HG02970 (cell line): Measurements from ENCODE around the gene EMB.
"Not testable (repeated sequence)": the region's sequence is repeated elsewhere in the genome, so short reads cannot be mapped to it uniquely, and the experiment has no call there.

Experiments used
- ATAC-seq: cut with Tn5 transposase; IDR thresholded peaks from one replicate; pipeline ENCODE4 v1.9.1; 2021; ENCODE audit warnings: mild to moderate bottlenecking, moderate library complexity, moderate number of reproducible peaks; ENCODE audit not compliant: unreplicated experiment, low FRiP score

Gene EMB

GRCh38 chr5:50423100-50423799, 17.8 kb downstream of the EMB start:
- not testable (repeated sequence) for ATAC-seq

- not testable (repeated sequence) for ATAC-seq
Observed at GRCh38 chr5:50421184-50421950, 19.7 kb downstream of the EMB start.

GRCh38 chr5:50420343-50420935, 20.6 kb downstream of the EMB start:
- no peak for ATAC-seq

GRCh38 chr5:50419656-50420055, 21.4 kb downstream of the EMB start:
- ATAC-seq: not testable (repeated sequence)

GRCh38 chr5:50416637-50417036, 24.5 kb downstream of the EMB start:
- not testable (repeated sequence) for ATAC-seq

DNA sequence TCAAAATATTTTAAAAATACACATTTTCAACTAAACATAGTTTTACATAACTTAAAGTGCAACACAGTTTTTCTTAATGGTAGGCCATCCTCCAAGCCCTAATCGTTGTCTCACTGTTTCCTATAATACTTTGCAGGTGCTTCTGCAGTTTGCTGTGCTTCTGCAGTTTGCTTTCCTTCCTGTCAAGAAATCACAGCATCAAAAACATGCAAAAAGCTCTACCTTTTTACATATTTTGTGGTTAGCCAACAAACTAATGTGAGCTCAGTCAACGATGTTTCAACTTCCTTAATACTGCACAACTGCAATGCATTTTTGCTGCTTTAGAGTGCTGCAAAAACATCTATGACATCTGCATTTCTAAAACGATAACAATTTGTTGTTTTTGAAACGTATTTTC, 25.2 kb downstream of the EMB start:
- peak; percentile 79 for ATAC-seq

GRCh38 chr5:50410932-50411331, 30.2 kb downstream of the EMB start:
- not testable (repeated sequence) for ATAC-seq

DNA sequence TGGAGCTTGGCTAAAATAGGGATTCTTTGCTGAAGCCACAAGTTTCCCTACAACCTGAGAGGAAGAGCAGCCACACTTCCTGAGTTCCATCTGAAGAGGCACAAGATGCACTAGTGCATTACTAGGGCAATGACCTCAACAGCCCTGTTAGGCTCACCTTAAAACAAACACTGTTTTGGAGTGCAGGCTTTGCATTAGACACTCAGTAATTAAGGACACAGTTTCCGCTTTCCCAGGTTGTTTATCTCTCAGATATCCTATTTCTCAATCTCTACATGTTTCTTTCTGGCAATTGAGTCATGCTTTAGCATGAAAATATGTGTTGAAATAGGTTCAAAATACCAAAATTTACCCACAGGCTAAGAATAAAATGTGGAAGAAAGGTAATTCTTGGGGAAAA, 34.2 kb downstream of the EMB start:
- no peak for ATAC-seq

DNA sequence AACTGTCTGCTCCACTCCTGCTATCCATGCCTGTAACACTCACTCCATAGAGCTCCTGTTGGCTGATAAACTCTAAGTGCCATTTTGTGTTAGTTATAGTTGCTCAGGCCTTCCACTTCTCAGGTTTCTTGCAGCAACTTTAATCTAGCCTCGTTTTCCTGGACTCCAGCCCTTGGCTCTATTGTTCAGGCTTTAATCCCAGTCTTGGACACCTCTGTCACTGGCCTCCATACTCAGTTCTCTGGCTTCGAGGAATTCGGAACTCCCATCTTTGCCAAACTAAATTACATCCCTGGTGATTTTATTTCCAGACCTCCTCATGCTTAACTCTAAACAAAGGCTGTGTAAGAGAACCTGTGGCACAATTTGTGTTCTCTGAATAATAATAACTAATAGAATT, 39.8 kb downstream of the EMB start:
- no peak for ATAC-seq

GRCh38 chr5:50393925-50394609, 47.0 kb downstream of the EMB start:
- ATAC-seq: not testable (repeated sequence)

- ATAC-seq: not testable (repeated sequence)
Observed at GRCh38 chr5:50392289-50392688, 48.8 kb downstream of the EMB start.

DNA sequence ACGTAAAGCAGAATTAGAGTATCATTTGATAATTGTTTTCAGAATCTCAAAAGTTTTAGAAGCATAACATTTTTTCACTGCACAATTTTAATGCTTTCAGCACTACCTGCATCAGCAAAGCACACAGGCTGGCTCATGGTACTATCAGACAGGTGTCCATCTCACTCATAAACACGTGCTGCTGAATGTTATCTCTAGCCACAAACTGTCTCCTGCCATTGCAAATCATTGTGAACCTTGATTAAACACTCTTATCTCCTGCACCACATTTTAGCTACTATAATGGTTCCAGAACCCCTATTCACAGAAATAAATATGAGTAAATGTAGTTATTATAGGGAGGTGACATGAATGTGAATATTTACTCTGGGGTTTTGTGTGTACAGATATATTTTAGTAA, 56.7 kb downstream of the EMB start:
- not testable (repeated sequence) for ATAC-seq

GRCh38 chr5:50376696-50377095, 64.4 kb downstream of the EMB start:
- ATAC-seq: not testable (repeated sequence)

DNA sequence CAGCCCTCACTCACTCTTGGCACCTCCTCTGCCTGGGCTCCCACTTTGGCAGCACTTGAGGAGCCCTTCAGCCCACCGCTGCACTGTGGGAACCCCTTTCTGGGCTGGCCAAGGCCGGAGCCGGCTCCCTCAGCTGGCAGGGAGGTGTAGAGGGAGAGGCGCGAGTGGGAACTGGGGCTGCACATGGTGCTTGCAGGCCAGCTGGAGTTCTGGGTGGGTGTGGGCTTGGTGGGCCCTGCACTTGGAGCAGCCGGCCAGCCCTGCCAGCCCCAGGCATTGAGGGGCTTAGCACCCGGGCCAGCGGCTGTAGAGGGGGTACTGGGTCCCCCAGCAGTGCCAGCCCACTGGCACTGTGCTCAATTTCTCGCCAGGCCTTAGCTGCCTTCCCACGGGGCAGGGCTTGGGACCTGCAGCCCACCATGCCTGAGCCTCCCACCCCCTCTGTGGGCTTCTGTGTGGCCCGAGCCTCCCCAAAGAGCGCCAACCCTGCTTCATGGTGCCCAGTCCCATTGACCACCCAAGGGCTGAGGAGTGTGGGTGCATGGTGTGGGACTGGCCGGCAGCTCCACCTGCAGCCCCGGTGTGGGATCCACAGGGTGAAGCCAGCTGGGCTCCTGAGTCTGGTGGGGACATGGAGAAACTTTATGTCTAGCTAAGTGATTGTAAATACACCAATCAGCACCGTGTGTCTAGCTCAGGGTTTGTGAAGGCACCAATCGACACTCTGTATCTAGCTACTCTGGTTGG, 71.6 kb downstream of the EMB start:
- not testable (repeated sequence) for ATAC-seq

GRCh38 chr5:50365426-50366251, 75.4 kb downstream of the EMB start:
- no peak for ATAC-seq

GRCh38 chr5:50364535-50365309, 76.4 kb downstream of the EMB start:
- not testable (repeated sequence) for ATAC-seq

- no peak for ATAC-seq
Observed at GRCh38 chr5:50359187-50359586, 81.9 kb downstream of the EMB start.

- no peak for ATAC-seq
Observed at GRCh38 chr5:50352382-50352781, 88.7 kb downstream of the EMB start.
